Stimulated activated naive CD8-positive, alpha-beta T cell treated with anti-CD3 and anti-CD28 coated beads, Interleukin-15, amount 100 ng/mL, for 72 hours (primary cell): ENCODE data around the gene CD55.
A peak's percentile ranks its signal among the peaks of the same experiment; 100 is the strongest.

ENCODE experiments used
- ATAC-seq: fragments of 150-1000 bp; cut with Tn5 transposase; 2 replicates; pipeline ENCODE4 v1.10.0; 2021; ENCODE audit warnings: mild to moderate bottlenecking, moderate library complexity
- DNase-seq, 2 donors: peaks; one replicate each; pipeline ENCODE4 v3.0.0; 2021 to 2022
- H3K27ac Mint-ChIP-seq, 2 donors: one replicate each; pipeline ENCODE4 v1.8.0; 2022; ENCODE audit warnings: mild to moderate bottlenecking in 2 of 2, mixed read lengths in 2 of 2, moderate library complexity in 2 of 2
- H3K27me3 Mint-ChIP-seq: one replicate; pipeline ENCODE4 v1.8.0; 2022; ENCODE audit warnings: mixed read lengths
- H3K4me1 Mint-ChIP-seq: one replicate; pipeline ENCODE4 v1.8.0; 2022; ENCODE audit warnings: mild to moderate bottlenecking, mixed read lengths
- H3K4me3 Mint-ChIP-seq, 2 donors: one replicate each; pipeline ENCODE4 v1.8.0; 2022; ENCODE audit warnings: mild to moderate bottlenecking in 2 of 2, mixed read lengths in 2 of 2, moderate library complexity in 1 of 2
- H3K9me3 Mint-ChIP-seq, 2 donors: one replicate each; pipeline ENCODE4 v1.8.0; 2022; ENCODE audit warnings: mixed read lengths in 2 of 2

The CD55 gene

DNA sequence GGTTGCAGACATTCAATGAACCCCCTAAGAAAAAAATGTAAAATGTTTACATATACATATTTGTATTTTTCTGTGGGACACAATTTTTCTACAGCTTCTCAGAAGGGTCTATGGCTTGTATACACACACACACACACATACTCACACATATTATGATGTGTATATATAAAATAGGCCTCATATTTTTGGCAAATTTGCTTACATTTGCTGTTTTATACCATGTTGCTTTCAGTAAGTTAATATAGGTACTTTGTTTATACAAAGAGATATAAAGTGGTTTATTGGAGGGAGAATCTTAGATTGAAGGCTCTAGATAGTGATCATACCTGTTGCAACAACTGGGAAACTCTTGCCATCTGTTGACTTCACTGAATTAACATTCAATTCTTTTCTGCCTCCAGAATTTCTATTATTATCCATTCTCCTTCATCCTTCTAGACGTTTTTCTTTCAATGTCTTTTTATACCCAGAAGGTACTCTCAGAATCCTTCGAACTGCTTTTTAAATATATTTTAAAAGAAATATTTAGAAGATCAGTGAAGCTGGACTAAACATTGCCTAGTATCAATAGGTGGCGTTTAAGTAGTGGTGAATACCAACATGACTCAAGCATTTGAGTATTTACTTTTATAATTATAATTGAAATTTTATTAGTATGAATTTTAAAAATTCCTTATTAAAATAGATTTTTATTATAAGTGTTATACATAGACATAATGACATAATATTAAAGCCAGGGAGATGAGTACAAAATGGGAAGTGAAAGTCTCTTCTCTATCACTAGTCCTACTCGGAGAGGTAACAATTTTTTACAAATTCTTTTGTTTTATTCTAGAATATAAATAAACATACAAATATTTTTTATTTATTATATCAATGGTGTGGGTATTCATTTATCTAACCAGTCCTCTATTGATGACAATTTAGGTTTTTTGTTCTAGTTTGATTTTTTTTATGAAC lies 10.2 kb downstream of the CD55 start:
- no peak for ATAC-seq
- H3K27me3 Mint-ChIP-seq = no peaks in the 10 kb centered on the region
- H3K27ac Mint-ChIP-seq = no peak overlapping the region
- H3K4me3 Mint-ChIP-seq = no peak overlapping the region
- peaks cover 80% of the 10 kb centered on the region for H3K4me1 Mint-ChIP-seq
- peaks cover 30 to 39% of the 10 kb centered on the region in 2 donors for H3K9me3 Mint-ChIP-seq
- no peak for DNase-seq

DNA sequence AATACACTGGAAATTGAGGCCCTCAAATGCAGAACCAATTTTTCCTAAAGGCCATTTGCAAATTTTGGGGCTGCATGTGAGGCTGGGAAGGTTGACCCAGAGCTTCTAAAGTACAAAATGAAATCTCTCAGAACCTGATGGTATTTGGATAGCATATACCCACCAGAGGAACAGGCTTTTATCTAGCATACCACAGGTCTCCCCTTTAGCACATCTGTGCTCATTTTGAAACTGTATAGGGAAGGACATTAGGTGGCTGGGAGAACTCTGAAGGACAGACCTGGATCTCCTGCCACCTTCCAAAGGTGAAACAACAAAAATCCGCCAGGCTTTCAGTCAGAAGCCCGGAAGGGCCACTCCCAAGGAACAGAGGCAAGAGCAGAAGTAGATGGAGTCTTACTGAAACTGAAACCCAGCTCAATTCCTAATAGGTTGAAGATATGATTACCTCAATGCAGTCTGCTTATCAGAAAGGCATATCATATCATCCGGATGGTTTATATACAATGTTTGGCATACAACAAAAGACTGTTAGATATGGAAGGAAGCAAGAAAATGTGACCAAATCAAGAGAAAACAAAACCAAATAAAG lies 11.6 kb downstream of the CD55 start:
- peak overlapping the region in 1 of 2 donors; percentile 12 for H3K27ac Mint-ChIP-seq
- ATAC-seq (no peak), DNase-seq (no peak)
- H3K4me3 Mint-ChIP-seq = peak overlapping the region; percentile 25 to 31
- peaks cover 38 to 44% of the 10 kb centered on the region in 2 donors for H3K9me3 Mint-ChIP-seq
- H3K4me1 Mint-ChIP-seq = peaks cover 77% of the 10 kb centered on the region
- no peaks in the 10 kb centered on the region for H3K27me3 Mint-ChIP-seq

DNA sequence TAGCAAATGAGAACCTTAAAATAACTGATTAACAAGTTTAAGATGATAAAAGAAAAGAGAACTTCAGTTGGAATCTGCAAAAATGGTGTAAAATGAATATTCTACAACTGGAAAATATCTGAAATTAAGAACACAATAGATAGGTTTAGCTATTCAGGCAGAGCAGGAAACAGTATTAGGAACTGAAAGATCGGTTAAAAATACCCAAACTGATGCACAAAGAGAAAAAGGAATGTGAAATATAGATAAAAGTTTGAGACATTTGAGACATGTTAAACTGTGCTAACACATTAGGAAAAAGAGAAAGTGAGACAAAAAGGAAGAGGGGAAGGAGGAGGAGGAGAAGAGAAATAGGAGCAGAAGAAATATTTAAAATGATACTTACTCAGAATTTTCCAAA lies 12.1 kb downstream of the CD55 start:
- Mint-ChIP-seq H3K9me3 (peaks cover 38 to 42% of the 10 kb centered on the region in 2 donors), H3K4me1 (peaks cover 72% of the 10 kb centered on the region), H3K27me3 (no peaks in the 10 kb centered on the region), H3K4me3 (peak overlapping the region; percentile 6 to 63), H3K27ac (peak overlapping the region in 1 of 2 donors; percentile 12)
- DNase-seq (no peak), ATAC-seq (no peak)

DNA sequence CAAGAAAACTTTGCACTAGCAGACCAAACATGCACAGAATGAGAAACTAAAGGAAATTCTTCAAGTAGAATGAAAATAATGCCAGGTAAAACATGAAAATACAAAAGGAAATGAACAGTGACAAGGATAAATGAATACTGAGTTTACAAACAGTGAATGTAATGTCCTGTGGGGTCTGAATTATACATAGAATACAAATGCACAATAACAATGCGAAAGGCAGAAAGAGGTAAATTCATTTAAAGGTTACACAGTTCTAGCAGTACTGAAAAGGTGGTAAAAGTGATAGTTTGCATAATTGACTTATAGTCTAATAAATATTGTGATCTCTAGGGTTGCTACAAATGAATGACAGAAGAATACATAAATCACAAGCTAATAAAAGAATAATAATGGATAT lies 12.9 kb downstream of the CD55 start:
- Mint-ChIP-seq H3K9me3 (peaks cover 35 to 39% of the 10 kb centered on the region in 2 donors), H3K4me3 (peak overlapping the region; percentile 29 to 68), H3K4me1 (peaks cover 64% of the 10 kb centered on the region), H3K27me3 (no peaks in the 10 kb centered on the region), H3K27ac (peak overlapping the region; percentile 29 to 96)
- ATAC-seq (no peak), DNase-seq (no peak)

DNA sequence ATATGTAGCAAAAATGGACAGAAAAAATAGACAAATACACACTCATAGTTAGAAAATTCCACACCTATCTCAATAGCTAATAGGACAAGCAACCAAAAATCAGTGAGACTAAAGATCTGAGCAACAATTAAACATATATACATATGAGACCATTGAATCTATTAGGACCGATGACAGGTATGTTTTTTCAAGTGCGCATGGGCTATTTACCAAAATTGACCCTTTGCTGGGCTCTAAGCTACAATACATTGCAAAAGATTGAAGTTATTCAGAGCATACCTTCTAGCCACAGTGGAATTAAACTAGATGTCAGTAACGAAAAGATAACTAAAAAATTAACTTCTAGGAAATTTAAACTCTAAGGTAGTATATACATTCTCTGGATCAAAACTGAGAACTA lies 13.7 kb downstream of the CD55 start:
- Mint-ChIP-seq H3K4me3 (peak overlapping the region in 1 of 2 donors; percentile 68), H3K9me3 (peaks cover 34 to 38% of the 10 kb centered on the region in 2 donors), H3K27ac (peak overlapping the region in 1 of 2 donors; percentile 96), H3K4me1 (peaks cover 61% of the 10 kb centered on the region), H3K27me3 (no peaks in the 10 kb centered on the region)
- ATAC-seq (no peak), DNase-seq (no peak)

DNA sequence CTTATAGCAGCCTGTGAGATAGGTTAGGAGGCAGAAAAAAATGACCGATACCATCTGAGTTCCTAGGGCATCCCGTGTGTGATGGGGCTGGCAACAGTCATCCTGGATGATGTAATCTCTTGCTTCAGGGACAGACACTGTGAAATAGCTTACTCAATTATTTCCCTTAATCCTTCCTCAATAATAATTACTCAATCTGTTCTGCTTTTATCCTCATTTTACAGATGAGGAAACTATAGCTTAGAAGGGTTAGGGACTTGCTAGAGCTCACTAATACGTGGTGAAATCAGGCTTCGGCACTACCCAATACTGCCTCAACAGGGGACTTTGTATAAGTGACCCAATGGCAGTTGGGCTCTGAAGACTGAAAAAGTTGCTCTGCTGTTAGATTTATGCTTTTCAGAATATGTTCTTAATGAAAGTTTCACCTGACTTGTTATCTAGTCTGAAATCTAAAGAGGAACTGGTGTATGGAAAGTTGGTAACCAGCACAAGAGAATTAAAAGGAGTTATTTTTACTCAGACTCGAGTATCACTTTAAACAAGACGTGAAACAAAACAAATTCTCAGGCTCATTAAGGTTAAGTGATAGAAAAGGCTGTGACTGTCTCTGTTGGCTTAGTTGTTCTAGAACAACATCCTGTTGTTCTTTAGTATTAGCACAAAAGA lies 14.4 kb downstream of the CD55 start:
- H3K4me1 Mint-ChIP-seq = peaks cover 58% of the 10 kb centered on the region
- H3K27me3 Mint-ChIP-seq = no peaks in the 10 kb centered on the region
- H3K4me3 Mint-ChIP-seq = peak overlapping the region; percentile 24 to 55
- ATAC-seq (peak; percentile 42), DNase-seq (peak in 1 of 2 donors; percentile 41)
- peak overlapping the region; percentile 93 to 96 for H3K27ac Mint-ChIP-seq
- H3K9me3 Mint-ChIP-seq = peaks cover 37 to 42% of the 10 kb centered on the region in 2 donors

DNA sequence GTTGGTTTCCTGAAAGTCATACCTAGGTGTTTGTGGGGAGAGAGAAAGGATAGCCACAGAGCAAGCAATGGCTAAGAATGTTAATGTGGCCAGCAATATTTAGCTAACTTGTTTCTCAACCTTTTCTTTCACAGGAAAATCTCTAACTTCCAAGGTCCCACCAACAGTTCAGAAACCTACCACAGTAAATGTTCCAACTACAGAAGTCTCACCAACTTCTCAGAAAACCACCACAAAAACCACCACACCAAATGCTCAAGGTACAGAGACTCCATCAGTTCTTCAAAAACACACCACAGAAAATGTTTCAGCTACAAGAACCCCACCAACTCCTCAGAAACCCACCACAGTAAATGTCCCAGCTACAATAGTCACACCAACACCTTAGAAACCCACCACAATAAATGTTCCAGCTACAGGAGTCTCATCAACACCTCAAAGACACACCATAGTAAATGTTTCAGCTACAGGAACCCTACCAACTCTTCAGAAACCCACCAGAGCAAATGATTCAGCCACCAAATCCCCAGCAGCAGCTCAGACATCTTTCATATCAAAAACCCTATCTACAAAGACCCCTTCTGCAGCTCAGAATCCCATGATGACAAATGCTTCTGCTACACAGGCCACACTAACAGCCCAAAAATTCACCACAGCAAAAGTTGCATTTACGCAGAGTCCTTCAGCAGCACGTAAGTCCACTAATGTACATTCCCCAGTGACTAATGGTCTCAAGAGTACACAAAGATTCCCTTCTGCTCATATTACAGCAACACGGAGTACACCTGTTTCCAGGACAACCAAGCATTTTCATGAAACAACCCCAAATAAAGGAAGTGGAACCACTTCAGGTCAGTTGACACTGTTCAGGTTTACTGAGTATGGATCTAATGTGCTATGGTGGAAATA lies 15.3 kb downstream of the CD55 start:
- peak; percentile 88 for ATAC-seq
- peaks cover 67% of the 10 kb centered on the region for H3K4me1 Mint-ChIP-seq
- H3K9me3 Mint-ChIP-seq = peaks cover 47 to 52% of the 10 kb centered on the region in 2 donors
- H3K4me3 Mint-ChIP-seq = peak overlapping the region; percentile 42 to 74
- H3K27ac Mint-ChIP-seq = peak overlapping the region; percentile 93 to 96
- DNase-seq = peak; percentile 76 to 84
- no peaks in the 10 kb centered on the region for H3K27me3 Mint-ChIP-seq

DNA sequence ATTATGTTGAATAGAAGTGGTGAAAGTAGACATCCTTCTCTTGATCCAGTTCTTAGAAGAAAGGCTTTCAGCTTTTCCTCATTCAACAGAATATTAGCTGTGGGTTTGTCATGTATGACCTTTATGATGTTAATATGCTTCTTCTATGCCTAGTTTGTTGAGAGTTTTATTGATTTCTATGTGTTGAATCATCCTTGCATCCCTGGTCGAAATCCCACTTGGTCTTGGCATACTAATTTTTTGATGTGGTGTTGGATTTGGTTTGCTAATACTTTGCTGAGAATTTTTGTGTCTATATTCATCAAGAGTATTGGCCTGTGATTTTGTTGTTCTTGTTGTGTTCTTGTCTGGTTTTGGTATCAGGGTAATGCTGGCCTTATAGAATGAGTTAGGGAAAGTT lies 20.9 kb downstream of the CD55 start:
- H3K27ac Mint-ChIP-seq = peak overlapping the region; percentile 49 to 91
- peaks cover 78% of the 10 kb centered on the region for H3K4me1 Mint-ChIP-seq
- H3K4me3 Mint-ChIP-seq = peak overlapping the region; percentile 41 to 75

DNA sequence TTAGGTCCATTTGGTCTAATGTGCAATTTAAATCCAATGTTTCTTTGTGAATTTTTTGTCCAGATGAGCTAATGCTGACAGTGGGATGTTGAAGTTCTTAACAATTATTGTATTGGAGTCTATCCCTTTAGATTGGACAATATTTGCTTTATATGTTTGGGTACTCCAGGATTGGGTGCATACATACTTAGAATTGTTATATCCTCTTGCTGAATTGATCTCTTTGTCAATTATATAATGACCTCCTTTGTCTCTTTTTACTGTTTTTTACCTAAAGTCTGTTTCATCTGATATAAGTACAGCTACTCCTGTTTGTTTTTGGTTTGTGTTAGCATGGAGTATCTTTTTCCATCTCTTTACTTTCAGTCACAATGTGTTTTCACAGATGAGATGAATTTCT lies 22.2 kb downstream of the CD55 start:
- Mint-ChIP-seq H3K4me3 (peak overlapping the region; percentile 61 to 75), H3K27me3 (no peaks in the 10 kb centered on the region), H3K9me3 (peaks cover 26 to 29% of the 10 kb centered on the region in 2 donors), H3K27ac (no peak overlapping the region), H3K4me1 (peaks cover 80% of the 10 kb centered on the region)
- DNase-seq (no peak), ATAC-seq (no peak)

More for the DNA sequence above, 20.9 kb downstream of the CD55 start:
- ATAC-seq (no peak), DNase-seq (no peak)
- Mint-ChIP-seq H3K27me3 (no peaks in the 10 kb centered on the region), H3K9me3 (peaks cover 30 to 33% of the 10 kb centered on the region in 2 donors)

DNA sequence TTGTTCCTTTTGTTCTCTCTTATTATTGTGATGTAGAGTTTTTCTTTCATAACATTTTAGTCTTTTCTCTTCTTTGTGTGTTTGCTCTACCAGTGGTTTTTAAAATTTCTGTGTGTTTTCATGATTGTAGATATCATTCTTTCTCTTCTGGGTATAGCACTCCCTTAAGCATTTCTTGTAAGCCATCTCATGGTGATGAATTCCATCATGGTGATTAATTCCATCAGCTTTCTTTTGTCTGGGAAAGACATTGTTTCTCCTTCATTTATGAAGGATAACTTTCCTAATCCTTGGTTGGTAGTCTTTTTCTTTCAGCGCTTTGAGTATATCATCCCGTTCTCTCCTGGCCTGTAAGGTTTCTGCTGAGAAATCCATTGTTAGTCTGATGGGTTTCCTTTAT lies 22.7 kb downstream of the CD55 start:
- no peak for DNase-seq
- Mint-ChIP-seq H3K27ac (peak overlapping the region; percentile 5 to 89), H3K4me1 (peaks cover 81% of the 10 kb centered on the region), H3K9me3 (peaks cover 26 to 30% of the 10 kb centered on the region in 2 donors), H3K27me3 (no peaks in the 10 kb centered on the region), H3K4me3 (peak overlapping the region; percentile 61 to 75)
- ATAC-seq = no peak

DNA sequence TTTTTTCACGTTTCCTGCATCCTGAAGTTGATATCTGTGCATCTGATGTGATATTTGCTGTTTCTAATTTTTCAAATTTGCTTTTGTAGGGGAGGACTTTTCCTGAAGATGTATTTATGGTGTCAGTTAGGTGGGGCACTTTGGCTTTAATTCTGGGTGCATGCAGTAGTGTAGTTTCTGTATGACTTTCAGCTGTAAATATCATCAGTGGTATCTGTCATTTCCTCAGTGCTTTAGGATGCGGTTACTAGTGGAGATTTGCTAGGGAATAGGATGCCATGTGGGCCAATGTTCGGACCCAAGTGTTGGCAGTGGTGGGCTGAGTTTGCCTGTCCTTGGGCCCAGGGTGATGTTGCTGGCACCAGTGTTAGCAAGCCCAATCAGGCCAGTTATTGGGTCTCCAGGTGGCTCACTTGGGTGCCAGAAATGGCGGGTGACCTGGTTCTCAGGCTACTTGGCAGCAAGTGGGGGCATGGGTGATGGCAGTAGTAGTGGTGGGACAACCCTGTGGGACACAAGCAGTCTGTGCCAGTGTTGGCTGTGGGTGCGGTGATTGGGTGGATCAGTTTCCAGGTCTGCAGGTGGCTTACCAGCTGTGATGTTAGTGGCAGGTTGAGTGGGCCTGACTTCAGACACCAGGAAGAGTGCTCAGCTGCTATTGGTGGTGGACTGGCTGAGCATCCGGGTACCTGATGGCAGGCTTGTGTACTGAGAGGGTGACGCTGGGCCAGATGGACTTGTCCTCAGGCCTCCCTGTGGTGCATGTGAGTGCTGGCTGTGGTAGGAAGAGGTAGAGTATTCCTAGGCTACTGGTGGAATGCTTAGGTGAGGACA lies 24.4 kb downstream of the CD55 start:
- peaks cover 88% of the 10 kb centered on the region for H3K4me1 Mint-ChIP-seq
- DNase-seq (no peak), ATAC-seq (peak; percentile 56)
- H3K4me3 Mint-ChIP-seq = peak overlapping the region; percentile 41 to 59
- peak overlapping the region; percentile 28 to 43 for H3K27ac Mint-ChIP-seq
- H3K9me3 Mint-ChIP-seq = peaks cover 32 to 38% of the 10 kb centered on the region in 2 donors
- H3K27me3 Mint-ChIP-seq = no peaks in the 10 kb centered on the region

DNA sequence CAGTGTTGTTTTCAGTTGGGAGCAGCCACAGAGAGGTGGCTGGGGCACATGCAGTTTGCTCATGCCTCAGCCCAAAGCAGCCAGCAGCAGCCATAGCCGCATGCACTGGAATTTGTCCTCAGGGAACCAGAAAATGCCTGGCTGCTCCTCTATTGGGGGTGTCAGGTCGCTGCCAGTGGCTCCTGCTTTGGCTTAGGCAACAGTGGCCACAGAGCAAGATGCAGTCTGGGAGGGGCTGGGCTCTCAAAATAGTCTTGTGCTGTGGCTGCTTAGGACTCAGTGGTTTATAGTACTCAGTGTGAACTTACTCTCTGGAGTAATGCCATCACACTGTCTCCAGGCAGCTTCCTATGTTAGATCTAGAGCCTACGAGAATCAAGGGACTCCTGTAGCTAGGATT lies 25.0 kb downstream of the CD55 start:
- Mint-ChIP-seq H3K27me3 (no peaks in the 10 kb centered on the region), H3K4me3 (no peak overlapping the region), H3K27ac (peak overlapping the region in 1 of 2 donors; percentile 43), H3K4me1 (peaks cover 87% of the 10 kb centered on the region), H3K9me3 (peaks cover 30 to 37% of the 10 kb centered on the region in 2 donors)
- ATAC-seq (peak; percentile 46), DNase-seq (no peak)

DNA sequence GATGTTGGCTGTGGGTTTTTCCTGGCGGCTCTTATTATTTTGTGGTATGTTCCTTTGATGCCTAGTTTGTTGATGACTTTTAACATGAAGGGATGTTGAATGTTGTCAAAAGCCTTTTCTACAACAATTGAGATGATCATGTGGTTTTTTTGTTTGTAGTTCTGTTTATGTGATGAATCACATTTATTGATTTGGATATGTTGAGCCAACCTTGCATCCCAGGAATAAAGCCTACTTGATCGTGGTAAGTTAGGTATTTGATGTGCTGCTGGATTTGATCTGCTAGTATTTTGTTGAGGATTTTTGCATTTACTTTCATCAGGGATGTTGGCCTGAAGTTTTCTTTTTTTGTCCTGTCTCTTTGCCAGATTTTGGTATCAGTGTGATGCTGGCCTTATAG lies 28.5 kb downstream of the CD55 start:
- Mint-ChIP-seq H3K4me3 (peak overlapping the region; percentile 24 to 40), H3K9me3 (peaks cover 18 to 23% of the 10 kb centered on the region in 2 donors), H3K27ac (peak overlapping the region in 1 of 2 donors; percentile 9), H3K4me1 (peaks cover 82% of the 10 kb centered on the region), H3K27me3 (no peaks in the 10 kb centered on the region)
- no peak for ATAC-seq
- no peak for DNase-seq

DNA sequence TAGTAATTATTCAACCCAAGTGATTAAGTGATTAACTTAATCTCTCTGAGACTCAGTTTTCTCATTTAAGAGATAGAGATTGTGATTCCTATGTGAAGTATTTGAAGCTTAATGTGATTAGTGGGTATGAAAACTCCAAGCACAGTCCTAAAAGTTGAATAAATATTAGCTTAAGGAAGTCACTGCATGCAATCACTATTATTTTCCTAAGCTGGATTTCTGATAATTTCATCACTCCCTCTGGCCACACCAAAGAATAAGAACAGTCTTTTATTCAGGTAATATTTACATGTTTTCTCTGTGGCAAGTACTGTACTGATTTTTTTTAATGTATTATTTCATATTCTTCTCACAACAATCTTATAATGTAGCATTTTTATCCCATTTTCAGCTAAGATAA lies 31.1 kb downstream of the CD55 start:
- Mint-ChIP-seq H3K27me3 (no peaks in the 10 kb centered on the region), H3K27ac (no peak overlapping the region), H3K4me3 (no peak overlapping the region), H3K4me1 (peaks cover 71% of the 10 kb centered on the region), H3K9me3 (peaks cover 18 to 23% of the 10 kb centered on the region in 2 donors)
- ATAC-seq = no peak
- no peak for DNase-seq
